Heart left ventricle (tissue), 13 donors: ENCODE data around the gene IP6K2.

ENCODE experiments used
- CTCF ChIP-seq, 12 donors: fragments of 200-600 bp; sonication (generic) in 4 of 12; IDR thresholded peaks; one replicate each; pipeline versions ENCODE4 v1.5.0 to v1.8.0; 2018 to 2022; ENCODE audit warnings: antibody characterized with exemption in 12 of 12, mild to moderate bottlenecking in 5 of 12
- POLR2A ChIP-seq, 2 donors: fragments of 450-650 bp; IDR thresholded peaks; one replicate each; pipeline ENCODE4 v1.6.1; 2017; ENCODE audit warnings: antibody characterized with exemption in 2 of 2, mild to moderate bottlenecking in 2 of 2, moderate library complexity in 2 of 2
- donor health status: ischemic (EF 13 %, LVEDD 7.1; RV severe dilation, severe dysfunction).
- donor health status: DM: no; HTN: yes; CAD: no.
- donor health status: DM: no; HTN: no; CAD: no.
- donor health status: ischemic (EF 25% LVEDD 6.9; RV normal size, moderate dysfunction).
- donor health status: ischemic (EF 25% LVEDD 5.7; RV mildly dilated, moderate dysfunction).
- donor health status: ischemic (EF 35%, LVEDD 5.7; RV mildly dilated, moderate dysfunction).
- donor health status: nonischemic (EF 11% LVEDD 7.7; RV severe dilation, severe dysfunction).
- donor health status: DM: yes; HTN: yes; CAD: no.
- donor health status: PGD.
- donor health status: ischemic (EF 29% LVEDD 5.4; RV normal size, mild dysfunction).
- donor health status: nonischemic (EF 23%, LVEDD 6.1; RV moderate dilation, normal function).

GRCh38 chr3:48739955-48740823 lies 23.2 kb upstream of the IP6K2 start:
- peak; percentile 69 to 95 (median 90) for TF ChIP-seq CTCF (IDR thresholded peaks at IDR 0.05)
- no peak for TF ChIP-seq POLR2A (IDR thresholded peaks at IDR 0.05)
